NK-92 (cell line): ENCODE measurements around the gene ABHD14A.
"Not testable (repeated sequence)": the region's sequence is repeated elsewhere in the genome, so short reads cannot be mapped to it uniquely, and the experiment has no call there.

Experiments
- DNase-seq: peaks from one replicate; lab custom pipeline; 2025; ENCODE audit not compliant: unreplicated experiment; lab: John Stamatoyannopoulos, UW

The ABHD14A gene

GRCh38 chr3:51970606-51971300, 4.1 kb upstream of the ABHD14A start:
- DNase-seq = no peak

GRCh38 chr3:51971350-51971749, 3.5 kb upstream of the ABHD14A start:
- no peak for DNase-seq

- DNase-seq = no peak
These were observed 444 bp upstream of the ABHD14A start for GRCh38 chr3:51974277-51974962.

- no peak for DNase-seq
These were observed 1.1 kb downstream of the ABHD14A start for GRCh38 chr3:51975852-51976549.

- no peak for DNase-seq
These were observed 2.7 kb downstream of the ABHD14A start for GRCh38 chr3:51977446-51978142.

- DNase-seq = no peak
These were observed 3.3 kb downstream of the ABHD14A start for GRCh38 chr3:51978143-51978502.

GRCh38 chr3:51980253-51980652, 5.4 kb downstream of the ABHD14A start:
- DNase-seq = no peak

GRCh38 chr3:51982352-51982837, 7.5 kb downstream of the ABHD14A start:
- DNase-seq = no peak

GRCh38 chr3:51982838-51983577, 8.1 kb downstream of the ABHD14A start, which contains the start of gene ACY1:
Gene ACY1, plus strand, starts transcription at chr3:51983535. Its CDS starts 530 bp downstream, at chr3:51984065.
- no peak for DNase-seq

GRCh38 chr3:51983578-51984268, 8.9 kb downstream of the ABHD14A start:
- no peak for DNase-seq

GRCh38 chr3:51984269-51984647, 9.4 kb downstream of the ABHD14A start:
- DNase-seq = no peak

GRCh38 chr3:51985063-51985462, 10.2 kb downstream of the ABHD14A start:
- DNase-seq = no peak

- no peak for DNase-seq
These were observed 11.4 kb downstream of the ABHD14A start for GRCh38 chr3:51986010-51986947.

GRCh38 chr3:51987568-51987967, 12.7 kb downstream of the ABHD14A start:
- no peak for DNase-seq

- DNase-seq = no peak
These were observed 13.7 kb downstream of the ABHD14A start for GRCh38 chr3:51988286-51989146.

- DNase-seq = not testable (repeated sequence)
These were observed 15.7 kb downstream of the ABHD14A start for GRCh38 chr3:51990501-51990971.

GRCh38 chr3:51992017-51992682, 17.3 kb downstream of the ABHD14A start:
- no peak for DNase-seq
